GM12865 (cell line): ENCODE data around the gene PAK1.

ENCODE experiments used
- DNase-seq: peaks from one replicate; pipeline ENCODE4 v3.0.0; 2010; ENCODE audit warnings: low read depth
- H3K4me3 ChIP-seq: 2 replicates; pipeline ENCODE4 v1.5.1; 2011; ENCODE audit warnings: mild to moderate bottlenecking, low read depth, low read length, control low read depth
- TF ChIP-seq, protein P1 (sequence below): IDR thresholded peaks from 2 replicates; pipeline ENCODE4 v1.5.1; 2011; ENCODE audit warnings: low read length, control low read depth, low read depth, inconsistent platforms; ENCODE audit not compliant: insufficient read depth; ENCODE audit errors: missing control alignments

PAK1 gene

DNA sequence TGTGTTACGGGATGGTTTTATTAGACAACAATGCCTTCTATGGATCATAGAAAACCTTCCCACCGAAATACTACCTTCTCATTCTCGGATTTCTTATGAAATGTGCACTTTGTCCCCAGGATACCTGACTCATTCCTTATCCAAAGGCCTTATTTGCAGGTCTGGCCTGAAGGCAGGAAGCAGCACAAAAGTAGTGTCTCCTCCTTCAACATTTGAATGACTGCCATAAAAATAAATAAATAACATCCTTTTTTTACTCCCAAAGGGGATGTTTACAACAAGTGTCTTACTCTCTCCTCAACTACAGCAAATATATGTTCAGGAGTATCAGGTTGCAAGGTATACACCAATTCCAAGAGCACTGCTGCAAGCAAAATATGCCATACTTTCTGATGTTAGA lies 41.6 kb upstream of the PAK1 start:
- DNase-seq, result no peak
- TF ChIP-seq, protein P1, sequence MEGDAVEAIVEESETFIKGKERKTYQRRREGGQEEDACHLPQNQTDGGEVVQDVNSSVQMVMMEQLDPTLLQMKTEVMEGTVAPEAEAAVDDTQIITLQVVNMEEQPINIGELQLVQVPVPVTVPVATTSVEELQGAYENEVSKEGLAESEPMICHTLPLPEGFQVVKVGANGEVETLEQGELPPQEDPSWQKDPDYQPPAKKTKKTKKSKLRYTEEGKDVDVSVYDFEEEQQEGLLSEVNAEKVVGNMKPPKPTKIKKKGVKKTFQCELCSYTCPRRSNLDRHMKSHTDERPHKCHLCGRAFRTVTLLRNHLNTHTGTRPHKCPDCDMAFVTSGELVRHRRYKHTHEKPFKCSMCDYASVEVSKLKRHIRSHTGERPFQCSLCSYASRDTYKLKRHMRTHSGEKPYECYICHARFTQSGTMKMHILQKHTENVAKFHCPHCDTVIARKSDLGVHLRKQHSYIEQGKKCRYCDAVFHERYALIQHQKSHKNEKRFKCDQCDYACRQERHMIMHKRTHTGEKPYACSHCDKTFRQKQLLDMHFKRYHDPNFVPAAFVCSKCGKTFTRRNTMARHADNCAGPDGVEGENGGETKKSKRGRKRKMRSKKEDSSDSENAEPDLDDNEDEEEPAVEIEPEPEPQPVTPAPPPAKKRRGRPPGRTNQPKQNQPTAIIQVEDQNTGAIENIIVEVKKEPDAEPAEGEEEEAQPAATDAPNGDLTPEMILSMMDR, result no peak
- H3K4me3 ChIP-seq, result no peak overlapping the region

GRCh38 chr11:77515063-77515462 lies 41.2 kb upstream of the PAK1 start:
- TF ChIP-seq, protein P1, result no peak
- DNase-seq, result no peak
- H3K4me3 ChIP-seq, result no peak overlapping the region

DNA sequence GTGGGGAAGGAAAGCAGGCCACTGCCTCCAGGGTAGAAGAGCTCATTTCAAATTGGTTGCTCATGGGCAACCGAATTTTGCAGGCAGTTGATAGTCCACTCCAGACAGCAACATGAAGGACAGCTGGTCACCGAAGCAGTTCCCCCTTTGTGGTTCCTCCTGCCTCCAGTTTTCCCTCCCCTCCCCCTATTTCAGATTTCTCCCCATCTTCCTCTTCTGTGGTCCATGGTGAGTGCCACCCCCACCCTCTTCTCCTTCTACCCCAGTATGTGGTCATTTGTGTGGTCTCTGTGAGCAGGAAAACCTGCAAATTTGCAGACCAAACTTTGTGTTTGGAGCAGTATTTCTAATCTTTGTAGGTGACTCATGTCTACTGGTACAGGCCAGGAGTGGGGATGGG lies 38.2 kb upstream of the PAK1 start:
- TF ChIP-seq, protein P1, result no peak
- DNase-seq, result no peak
- no peak overlapping the region for H3K4me3 ChIP-seq

DNA sequence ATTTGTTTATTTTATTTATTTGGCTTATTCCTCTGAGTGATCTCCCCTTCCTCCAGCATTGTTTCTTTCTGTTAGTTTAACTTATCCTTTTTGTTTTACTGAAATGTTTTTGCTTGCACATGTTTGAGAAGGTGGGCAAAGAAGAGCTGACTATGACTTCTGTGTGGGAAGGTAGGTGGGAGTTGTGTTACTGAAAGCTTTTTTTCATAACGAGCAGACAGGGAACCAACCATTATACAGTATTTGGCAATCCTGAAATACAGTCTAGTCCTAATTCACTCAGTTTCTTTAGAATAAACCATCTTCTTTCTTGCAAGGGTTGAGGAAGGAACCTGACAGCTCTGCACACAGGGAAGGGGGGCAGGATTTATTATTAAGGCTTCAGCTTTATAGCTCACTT lies 37.0 kb upstream of the PAK1 start:
- TF ChIP-seq, protein P1, result no peak
- H3K4me3 ChIP-seq, result no peak overlapping the region
- DNase-seq, result no peak

DNA sequence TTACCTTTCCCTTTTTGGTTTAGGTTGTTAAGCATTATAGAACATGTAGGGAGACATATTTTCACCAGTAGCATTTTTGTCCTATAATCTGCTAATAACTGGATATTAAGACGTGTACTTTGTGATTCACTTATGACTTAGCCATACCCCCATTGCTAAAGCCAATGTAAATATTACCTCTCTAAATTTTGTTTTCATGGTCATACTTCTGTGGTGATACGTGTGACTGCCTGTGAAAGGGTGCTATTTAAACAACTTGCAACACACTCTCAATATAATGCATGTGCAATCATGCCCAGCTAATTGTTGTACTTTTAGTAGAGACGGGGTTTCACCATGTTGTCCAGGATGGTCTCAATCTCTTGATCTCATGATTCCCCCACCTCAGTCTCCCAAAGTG lies 36.2 kb upstream of the PAK1 start:
- DNase-seq, result no peak
- TF ChIP-seq, protein P1, result no peak
- H3K4me3 ChIP-seq, result no peak overlapping the region

GRCh38 chr11:77508019-77508418 lies 34.1 kb upstream of the PAK1 start:
- no peak overlapping the region for H3K4me3 ChIP-seq
- no peak for DNase-seq
- TF ChIP-seq, protein P1, result no peak

DNA sequence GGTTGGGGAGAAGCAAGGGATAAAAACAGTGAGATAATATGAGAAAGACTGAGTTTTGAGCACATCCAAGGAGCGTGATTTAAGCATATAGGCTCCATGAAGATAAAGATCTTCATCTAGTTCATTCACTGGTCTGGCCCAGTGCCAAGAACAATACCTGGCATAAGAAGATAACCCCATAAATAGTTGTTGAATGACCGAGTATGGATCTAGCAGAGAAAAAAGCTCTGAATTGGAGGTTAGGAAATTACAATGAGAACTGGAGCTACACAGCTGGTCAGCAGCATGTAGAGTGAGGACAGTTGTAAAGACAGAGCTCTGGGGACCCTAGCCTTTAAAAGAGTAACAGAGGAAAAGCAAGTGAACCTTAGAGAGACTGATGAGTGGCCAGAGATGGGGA lies 33.0 kb upstream of the PAK1 start:
- H3K4me3 ChIP-seq, result no peak overlapping the region
- no peak for DNase-seq
- TF ChIP-seq, protein P1, result no peak
